Neural cell (in vitro differentiated cells): Measurements from ENCODE around the gene PSMG3. TPM values are rescaled to one million over a fixed set of nuclear protein-coding genes. Genes with fewer than 3 reads are reported as not detected.

Experiments
- H2AFZ ChIP-seq: fragments of 200-600, 300-800 bp; sonication (generic), shearing (Covaris generic); 2 replicates; pipeline ENCODE4 v1.6.0; 2014; ENCODE audit warnings: low read depth, mild to moderate bottlenecking, antibody characterized with exemption, low read length, moderate library complexity
- H3F3A ChIP-seq: fragments of 200-600 bp; shearing (Covaris generic); 2 replicates; pipeline ENCODE4 v1.6.1; 2016; ENCODE audit warnings: mild to moderate bottlenecking, moderate library complexity, mixed read lengths, antibody characterized with exemption, low read length; ENCODE audit not compliant: insufficient read depth, poor library complexity, severe bottlenecking
- H3K27ac ChIP-seq: fragments of 200-600, 300-800 bp; sonication (generic), shearing (Covaris generic); 2 replicates; pipeline ENCODE4 v1.5.1; 2014; ENCODE audit warnings: mild to moderate bottlenecking, low read length, moderate library complexity
- H3K27me3 ChIP-seq: fragments of 300-800, 200-600 bp; sonication (generic), shearing (Covaris generic); 2 replicates; pipeline ENCODE4 v1.6.0; 2014; ENCODE audit warnings: mild to moderate bottlenecking, low read depth, low read length, moderate library complexity; ENCODE audit not compliant: insufficient read depth
- H3K36me3 ChIP-seq: fragments of 300-800, 200-600 bp; sonication (generic), shearing (Covaris generic); 2 replicates; pipeline ENCODE4 v1.5.1; 2014; ENCODE audit warnings: mild to moderate bottlenecking, antibody characterized with exemption, low read length, moderate library complexity; ENCODE audit not compliant: insufficient read depth
- H3K4me2 ChIP-seq: fragments of 300-800, 200-600 bp; sonication (generic), shearing (Covaris generic); 2 replicates; pipeline ENCODE4 v1.6.0; 2014; ENCODE audit warnings: mild to moderate bottlenecking, low read length
- H3K4me3 ChIP-seq: fragments of 300-800, 200-600 bp; sonication (generic), shearing (Covaris generic); 2 replicates; pipeline ENCODE4 v1.5.1; 2014; ENCODE audit warnings: mild to moderate bottlenecking, low read length, moderate library complexity
- H3K79me2 ChIP-seq: fragments of 200-600 bp; shearing (Covaris generic); replicated peaks from 2 replicates; pipeline ENCODE4 v1.6.0; 2014; ENCODE audit warnings: mild to moderate bottlenecking, low read length, moderate library complexity; ENCODE audit not compliant: insufficient read depth
- H3K9ac ChIP-seq: fragments of 300-800, 200-600 bp; sonication (generic), shearing (Covaris generic); 2 replicates; pipeline ENCODE4 v1.6.1; 2016; ENCODE audit warnings: mild to moderate bottlenecking, low read length, mixed read lengths
- H3K9me2 ChIP-seq: fragments of 200-600 bp; shearing (Covaris generic); 2 replicates; pipeline ENCODE4 v1.6.1; 2016; ENCODE audit warnings: mild to moderate bottlenecking, low read length, mixed read lengths; ENCODE audit not compliant: insufficient read depth
- H3K9me3 ChIP-seq: fragments of 200-600, 300-800 bp; sonication (generic), shearing (Covaris generic); 2 replicates; pipeline ENCODE4 v1.6.1; 2016; ENCODE audit warnings: mild to moderate bottlenecking, mixed run types, low read length, moderate library complexity, mixed read lengths
- H4K20me1 ChIP-seq: fragments of 200-600 bp; shearing (Covaris generic); 2 replicates; pipeline ENCODE4 v1.6.1; 2016; ENCODE audit warnings: mild to moderate bottlenecking, mixed run types; ENCODE audit not compliant: insufficient read depth
- EP300 ChIP-seq: fragments of 450-650 bp; conservative IDR thresholded peaks from 2 replicates; pipeline ENCODE4 v1.6.1; 2014; ENCODE audit warnings: antibody characterized with exemption, mild to moderate bottlenecking, moderate library complexity; ENCODE audit not compliant: poor library complexity, severe bottlenecking
- EZH2 ChIP-seq: fragments of 200-600, 300-800 bp; shearing (Covaris generic), sonication (generic); IDR thresholded peaks from 2 replicates; pipeline ENCODE4 v1.6.1; 2014; ENCODE audit warnings: antibody characterized with exemption, low read length, borderline replicate concordance, mild to moderate bottlenecking; ENCODE audit not compliant: insufficient read depth, poor library complexity, severe bottlenecking
- MXI1 ChIP-seq: fragments of 450-650 bp; conservative IDR thresholded peaks from 2 replicates; pipeline ENCODE4 v1.6.1; 2014; ENCODE audit warnings: antibody characterized with exemption, mild to moderate bottlenecking; ENCODE audit not compliant: poor library complexity, severe bottlenecking
- POLR2AphosphoS5 ChIP-seq: IDR thresholded peaks from 2 replicates; pipeline ENCODE4 v1.6.1; 2012
- RAD21 ChIP-seq: fragments of 450-650 bp; conservative IDR thresholded peaks from 2 replicates; pipeline ENCODE4 v1.6.1; 2014; ENCODE audit warnings: antibody characterized with exemption, mild to moderate bottlenecking, moderate library complexity
- REST ChIP-seq: IDR thresholded peaks from 2 replicates; pipeline ENCODE4 v1.6.1; 2012; ENCODE audit warnings: borderline replicate concordance
- SMC3 ChIP-seq: fragments of 450-650 bp; conservative IDR thresholded peaks from 2 replicates; pipeline ENCODE4 v1.6.1; 2014; ENCODE audit warnings: antibody characterized with exemption, mild to moderate bottlenecking, moderate library complexity; ENCODE audit not compliant: poor library complexity
- TAF1 ChIP-seq: IDR thresholded peaks from 2 replicates; pipeline ENCODE4 v1.6.1; 2012; ENCODE audit warnings: low read depth
- polyA plus RNA-seq: library from polyadenylated mRNA; depleted of rRNA; stranded (reverse); fragments of >200 nt; gene quantifications from 2 replicates; pipeline ENCODE4 v1.2.3, GENCODE V29; 2014

PSMG3 gene
- polyA plus RNA-seq, 1 donor from 2014 or later, result 50.6 TPM

- H3K4me2 ChIP-seq, result no peak overlapping the region
- H3K36me3 ChIP-seq, result no peaks in the 10 kb centered on the region
- H3K79me2 ChIP-seq, result peaks cover 7% of the 10 kb centered on the region
- H2AFZ ChIP-seq, result no peak overlapping the region
- no peaks in the 10 kb centered on the region for H3K9me2 ChIP-seq
- no peaks in the 10 kb centered on the region for H4K20me1 ChIP-seq
- H3K27ac ChIP-seq, result no peak overlapping the region
- no peaks in the 10 kb centered on the region for H3K27me3 ChIP-seq
- no peak overlapping the region for H3K4me3 ChIP-seq
- H3F3A ChIP-seq, result no peaks in the 10 kb centered on the region
- no peaks in the 10 kb centered on the region for H3K9me3 ChIP-seq
- TF ChIP-seq EZH2 (no peak), TAF1 (no peak), EP300 (no peak), MXI1 (no peak)
- H3K9ac ChIP-seq, result no peak overlapping the region
Observed at GRCh38 chr7:1533255-1533546, 36.6 kb downstream of the PSMG3 start.

- Histone ChIP-seq H3K4me3 (no peak overlapping the region), H3K9ac (no peak overlapping the region), H3K79me2 (peaks cover 4% of the 10 kb centered on the region)
Observed at GRCh38 chr7:1532456-1533254, 37.2 kb downstream of the PSMG3 start.

More at GRCh38 chr7:1532456-1533254, 37.2 kb downstream of the PSMG3 start:
- no peaks in the 10 kb centered on the region for H4K20me1 ChIP-seq
- H3K36me3 ChIP-seq, result no peaks in the 10 kb centered on the region
- H3F3A ChIP-seq, result no peaks in the 10 kb centered on the region
- H3K9me2 ChIP-seq, result no peaks in the 10 kb centered on the region
- no peak overlapping the region for H3K4me2 ChIP-seq
- TF ChIP-seq EP300, result no peak
- TF ChIP-seq EZH2, result no peak
- no peak for TF ChIP-seq MXI1
- TF ChIP-seq REST, result no peak
- no peak for TF ChIP-seq SMC3
- TF ChIP-seq TAF1, result no peak
- TF ChIP-seq RAD21, result no peak
- no peak for TF ChIP-seq POLR2AphosphoS5
- no peaks in the 10 kb centered on the region for H3K9me3 ChIP-seq
- no peak overlapping the region for H2AFZ ChIP-seq
- H3K27me3 ChIP-seq, result no peaks in the 10 kb centered on the region
- H3K27ac ChIP-seq, result no peak overlapping the region
